Neural progenitor cell (in vitro differentiated cells): Measurements from ENCODE around the gene MGST2. TPM values are rescaled to one million over a fixed set of nuclear protein-coding genes. Genes with fewer than 3 reads are reported as not detected.
A peak's percentile ranks its signal among the peaks of the same experiment; 100 is the strongest.

Experiments
- DNase-seq: peaks from one replicate; pipeline ENCODE4 v3.0.0-alpha.2; 2016; ENCODE audit warnings: low spot score
- H2AFZ ChIP-seq: fragments of 200-600 bp; sonication (generic); replicated peaks from 2 replicates; pipeline ENCODE4 v1.6.1; 2016; ENCODE audit warnings: antibody characterized with exemption
- H3F3A ChIP-seq: fragments of 200-600 bp; sonication (generic); 2 replicates; pipeline ENCODE4 v1.6.1; 2016; ENCODE audit warnings: antibody characterized with exemption, low read depth
- H3K27ac ChIP-seq: fragments of 200-600 bp; sonication (generic); 2 replicates; pipeline ENCODE4 v1.5.1; 2016; ENCODE audit warnings: mild to moderate bottlenecking
- H3K27me3 ChIP-seq: fragments of 200-600 bp; sonication (generic); 2 replicates; pipeline ENCODE4 v1.6.1; 2016; ENCODE audit warnings: mild to moderate bottlenecking, moderate library complexity
- H3K36me3 ChIP-seq: fragments of 200-600 bp; sonication (generic); 2 replicates; pipeline ENCODE4 v1.5.1; 2016
- H3K4me1 ChIP-seq: fragments of 200-600 bp; sonication (generic); 2 replicates; pipeline ENCODE4 v1.6.1; 2016; ENCODE audit warnings: mixed run types
- H3K4me2 ChIP-seq: fragments of 200-600 bp; sonication (generic); 2 replicates; pipeline ENCODE4 v1.6.1; 2016
- H3K4me3 ChIP-seq: fragments of 200-600 bp; sonication (generic); 2 replicates; pipeline ENCODE4 v1.5.1; 2016
- H3K79me2 ChIP-seq: fragments of 200-600 bp; sonication (generic); 2 replicates; pipeline ENCODE4 v1.6.1; 2016; ENCODE audit warnings: low read depth
- H3K9ac ChIP-seq: fragments of 200-600 bp; sonication (generic); 2 replicates; pipeline ENCODE4 v1.6.1; 2016
- H3K9me3 ChIP-seq: fragments of 200-600 bp; sonication (generic); 2 replicates; pipeline ENCODE4 v1.5.1; 2016; ENCODE audit warnings: low read depth
- H4K20me1 ChIP-seq: fragments of 200-600 bp; sonication (generic); 2 replicates; pipeline ENCODE4 v1.6.1; 2016; ENCODE audit warnings: low read depth
- H3K27ac Mint-ChIP-seq: 3 replicates; pipeline ENCODE4 v1.8.0; 2021; ENCODE audit warnings: mixed read lengths
- H3K27me3 Mint-ChIP-seq: 2 replicates; pipeline ENCODE4 v1.8.0; 2022; ENCODE audit warnings: low read depth, mild to moderate bottlenecking, inconsistent platforms, moderate library complexity, mixed read lengths; ENCODE audit not compliant: insufficient read depth
- H3K36me3 Mint-ChIP-seq: 3 replicates; pipeline ENCODE4 v1.8.0; 2021; ENCODE audit warnings: mixed read lengths
- H3K4me1 Mint-ChIP-seq: 3 replicates; pipeline ENCODE4 v1.8.0; 2021; ENCODE audit warnings: mixed read lengths
- H3K4me3 Mint-ChIP-seq: 3 replicates; pipeline ENCODE4 v1.8.0; 2021; ENCODE audit warnings: mild to moderate bottlenecking, moderate library complexity, mixed read lengths
- H3K9me3 Mint-ChIP-seq: 3 replicates; pipeline ENCODE4 v1.8.0; 2020; ENCODE audit warnings: mixed read lengths
- CTCF ChIP-seq: fragments of 200-600 bp; sonication (generic); IDR thresholded peaks from 2 replicates; pipeline ENCODE4 v1.5.1; 2017; ENCODE audit warnings: antibody characterized with exemption, mild to moderate bottlenecking
- EZH2 ChIP-seq: fragments of 200-600 bp; sonication (generic); IDR thresholded peaks from 2 replicates; pipeline ENCODE4 v1.6.1; 2017; ENCODE audit warnings: antibody characterized with exemption, mild to moderate bottlenecking, moderate library complexity
- EZH2phosphoT487 ChIP-seq: fragments of 200-600 bp; sonication (generic); IDR thresholded peaks from 2 replicates; pipeline ENCODE4 v1.6.1; 2017; ENCODE audit warnings: antibody characterized with exemption
- total RNA-seq: library from RNA; depleted of rRNA; stranded (reverse); fragments of >200 nt; gene quantifications from 2 replicates; pipeline ENCODE4 v1.2.3, GENCODE V29; 2015; ENCODE audit warnings: low replicate concordance

Gene MGST2
- total RNA-seq, 1 donor from 2014 or later, result 4.4 TPM

GRCh38 chr4:139625482-139625881 is 40.1 kb upstream of the MGST2 start:
- Mint-ChIP-seq H3K4me1 (peaks cover 50% of the 10 kb centered on the region), H3K4me3 (no peak overlapping the region), H3K36me3 (no peaks in the 10 kb centered on the region), H3K27ac (no peak overlapping the region), H3K9me3 (no peaks in the 10 kb centered on the region), H3K27me3 (no peaks in the 10 kb centered on the region)
- H3K9ac ChIP-seq, result no peak overlapping the region
- no peak overlapping the region for H3K27ac ChIP-seq
- no peaks in the 10 kb centered on the region for H3K9me3 ChIP-seq
- no peak overlapping the region for H3K4me2 ChIP-seq
- H3F3A ChIP-seq, result peaks cover 49% of the 10 kb centered on the region
- peaks cover 26% of the 10 kb centered on the region for H3K27me3 ChIP-seq
- H3K79me2 ChIP-seq, result no peaks in the 10 kb centered on the region
- peaks cover 52% of the 10 kb centered on the region for H3K4me1 ChIP-seq
- DNase-seq, result no peak
- H2AFZ ChIP-seq, result no peak overlapping the region
- H4K20me1 ChIP-seq, result no peaks in the 10 kb centered on the region
- H3K36me3 ChIP-seq, result no peaks in the 10 kb centered on the region
- TF ChIP-seq EZH2 (no peak), CTCF (no peak), EZH2phosphoT487 (no peak)
- H3K4me3 ChIP-seq, result no peak overlapping the region

- no peak overlapping the region for H3K9ac ChIP-seq
- H3K9me3 Mint-ChIP-seq, result peaks cover 6% of the 10 kb centered on the region
- no peaks in the 10 kb centered on the region for H3K36me3 Mint-ChIP-seq
- peak overlapping the region; percentile 65 for H3K4me3 Mint-ChIP-seq
- H3F3A ChIP-seq, result peaks cover 49% of the 10 kb centered on the region
- H3K4me2 ChIP-seq, result peak overlapping the region; percentile 60
- no peaks in the 10 kb centered on the region for H4K20me1 ChIP-seq
- no peaks in the 10 kb centered on the region for H3K36me3 ChIP-seq
- H3K79me2 ChIP-seq, result no peaks in the 10 kb centered on the region
- peak; percentile 70 for DNase-seq
- no peaks in the 10 kb centered on the region for H3K9me3 ChIP-seq
- H3K27ac Mint-ChIP-seq, result peak overlapping the region; percentile 25
- H3K27me3 Mint-ChIP-seq, result peaks cover 4% of the 10 kb centered on the region
- peak overlapping the region; percentile 28 for H3K4me3 ChIP-seq
- peaks cover 44% of the 10 kb centered on the region for H3K27me3 ChIP-seq
- no peak overlapping the region for H2AFZ ChIP-seq
- H3K4me1 Mint-ChIP-seq, result peaks cover 45% of the 10 kb centered on the region
- TF ChIP-seq EZH2phosphoT487 (peak; percentile 54), EZH2 (no peak)
- peaks cover 51% of the 10 kb centered on the region for H3K4me1 ChIP-seq
- no peak overlapping the region for H3K27ac ChIP-seq
Measured at GRCh38 chr4:139628184-139629012, 37.2 kb upstream of the MGST2 start.

- H3K4me3 ChIP-seq, result no peak overlapping the region
- H3K9me3 ChIP-seq, result no peaks in the 10 kb centered on the region
- H3K27ac Mint-ChIP-seq, result no peak overlapping the region
- no peak for TF ChIP-seq EZH2
- no peak for TF ChIP-seq CTCF
- TF ChIP-seq EZH2phosphoT487, result no peak
- peaks cover 2% of the 10 kb centered on the region for H3K36me3 Mint-ChIP-seq
- no peaks in the 10 kb centered on the region for H3K79me2 ChIP-seq
- H3K9me3 Mint-ChIP-seq, result peaks cover 9% of the 10 kb centered on the region
- H3F3A ChIP-seq, result peaks cover 37% of the 10 kb centered on the region
- H4K20me1 ChIP-seq, result no peaks in the 10 kb centered on the region
- H3K4me2 ChIP-seq, result no peak overlapping the region
- peaks cover 37% of the 10 kb centered on the region for H3K27me3 ChIP-seq
- H3K4me1 ChIP-seq, result peaks cover 48% of the 10 kb centered on the region
- H3K9ac ChIP-seq, result no peak overlapping the region
- no peaks in the 10 kb centered on the region for H3K36me3 ChIP-seq
- DNase-seq, result no peak
- peaks cover 43% of the 10 kb centered on the region for H3K4me1 Mint-ChIP-seq
- no peak overlapping the region for H3K4me3 Mint-ChIP-seq
- peaks cover 4% of the 10 kb centered on the region for H3K27me3 Mint-ChIP-seq
- no peak overlapping the region for H2AFZ ChIP-seq
- H3K27ac ChIP-seq, result no peak overlapping the region
Measured at GRCh38 chr4:139629436-139630125, 36.0 kb upstream of the MGST2 start.

GRCh38 chr4:139630126-139630495 is 35.5 kb upstream of the MGST2 start:
- Mint-ChIP-seq H3K27ac (no peak overlapping the region), H3K9me3 (peaks cover 9% of the 10 kb centered on the region), H3K36me3 (peaks cover 2% of the 10 kb centered on the region), H3K4me1 (peaks cover 38% of the 10 kb centered on the region), H3K27me3 (peaks cover 4% of the 10 kb centered on the region), H3K4me3 (no peak overlapping the region)
- Histone ChIP-seq H3K4me1 (peaks cover 43% of the 10 kb centered on the region), H3K4me3 (no peak overlapping the region), H3K27ac (no peak overlapping the region), H2AFZ (no peak overlapping the region), H3K27me3 (peaks cover 37% of the 10 kb centered on the region), H3K9ac (no peak overlapping the region), H4K20me1 (no peaks in the 10 kb centered on the region), H3K9me3 (no peaks in the 10 kb centered on the region), H3K79me2 (no peaks in the 10 kb centered on the region), H3K36me3 (no peaks in the 10 kb centered on the region), H3K4me2 (no peak overlapping the region), H3F3A (peaks cover 32% of the 10 kb centered on the region)
- TF ChIP-seq EZH2phosphoT487 (no peak), CTCF (no peak), EZH2 (no peak)
- no peak for DNase-seq
